NCI-H345 (cell line): ENCODE data around the gene C11orf65.
"Not testable (repeated sequence)": the region's sequence is repeated elsewhere in the genome, so short reads cannot be mapped to it uniquely, and the experiment has no call there.

ENCODE experiments used
- DNase-seq: peaks from one replicate; lab custom pipeline; 2025; lab: John Stamatoyannopoulos, UW

The C11orf65 gene

DNA sequence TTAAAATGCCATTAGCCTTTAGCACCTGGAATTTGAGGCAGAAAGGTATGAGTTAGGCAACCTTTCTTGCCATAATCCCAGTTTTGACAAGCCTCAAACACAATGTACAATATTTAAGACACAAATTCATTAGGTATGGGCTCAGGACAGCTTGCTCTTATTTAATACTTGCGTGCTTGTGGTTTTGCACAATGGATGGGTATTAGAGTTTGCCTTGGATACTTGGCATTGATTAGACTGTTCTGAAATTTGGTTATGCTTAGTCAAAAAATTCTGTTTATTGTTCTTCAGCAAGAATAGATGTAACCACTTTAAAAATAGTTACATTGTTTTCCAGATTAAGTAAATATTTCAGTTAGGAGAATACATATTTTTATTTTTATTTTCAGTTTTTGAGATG lies 5.4 kb upstream of the C11orf65 start:
- no peak for DNase-seq

DNA sequence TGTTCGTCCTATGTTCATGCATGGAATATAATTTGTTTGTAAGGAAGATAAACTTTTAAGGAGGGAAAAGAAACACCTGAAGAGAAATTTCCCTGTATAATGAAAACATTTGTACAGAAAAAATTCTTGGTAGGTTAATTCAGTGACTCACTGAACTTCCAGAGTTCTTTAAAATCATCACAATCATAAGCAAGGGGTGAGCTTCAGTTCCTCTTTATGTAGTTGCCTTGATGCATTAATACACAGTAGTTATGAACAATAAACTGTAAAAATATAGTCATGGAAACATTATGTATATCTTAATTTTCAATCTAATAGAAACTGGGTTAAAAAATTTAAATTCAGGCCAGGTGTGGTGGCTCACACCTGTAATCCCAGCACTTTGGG lies 1.1 kb upstream of the C11orf65 start:
- DNase-seq = no peak

DNA sequence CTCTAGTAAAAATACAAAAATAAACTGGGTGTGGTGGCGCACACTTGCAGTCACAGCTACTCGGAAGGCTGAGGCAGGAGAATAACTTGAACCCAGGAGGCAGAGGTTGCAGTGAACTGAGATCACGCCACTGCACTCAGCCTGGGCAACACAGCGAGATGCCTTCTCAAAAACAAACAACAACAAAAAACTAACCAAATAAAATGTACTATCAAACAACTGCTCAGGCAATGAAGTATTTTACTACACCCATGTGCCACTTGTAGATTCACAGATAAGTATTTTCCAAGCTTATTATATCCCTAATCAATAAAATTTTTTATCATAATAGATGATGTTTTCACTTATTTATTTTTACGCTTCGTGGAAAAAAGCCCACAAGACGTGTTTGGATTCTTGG lies 924 bp downstream of the C11orf65 start:
- DNase-seq = no peak

DNA sequence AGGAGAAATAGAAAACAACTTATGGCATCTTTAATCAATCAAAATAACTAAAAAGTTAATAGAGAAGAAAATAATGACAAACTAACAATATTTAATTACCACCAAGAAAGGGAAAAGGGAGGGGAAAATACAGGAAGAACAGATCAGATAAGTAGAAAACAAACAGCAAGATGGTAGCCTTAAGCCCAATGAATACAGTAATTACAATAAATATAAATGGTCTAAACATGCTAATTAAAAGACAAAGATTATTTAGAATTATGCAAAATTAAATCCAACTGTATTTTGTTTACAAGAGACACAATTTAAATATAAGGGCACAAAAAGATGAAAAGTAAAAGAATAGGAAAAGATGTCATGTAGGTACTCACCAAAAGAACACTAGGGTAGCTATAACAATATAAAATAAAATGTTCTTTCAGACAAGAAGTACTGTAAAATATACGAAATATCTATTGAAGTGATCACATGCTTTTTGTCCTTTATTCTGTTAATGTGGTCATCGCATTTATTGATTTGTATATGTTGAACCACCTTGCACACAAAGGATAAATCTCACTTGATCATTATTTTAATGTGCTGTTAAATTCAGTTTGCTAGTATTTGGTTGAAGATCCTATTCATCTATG lies 14.0 kb downstream of the C11orf65 start:
- no peak for DNase-seq

DNA sequence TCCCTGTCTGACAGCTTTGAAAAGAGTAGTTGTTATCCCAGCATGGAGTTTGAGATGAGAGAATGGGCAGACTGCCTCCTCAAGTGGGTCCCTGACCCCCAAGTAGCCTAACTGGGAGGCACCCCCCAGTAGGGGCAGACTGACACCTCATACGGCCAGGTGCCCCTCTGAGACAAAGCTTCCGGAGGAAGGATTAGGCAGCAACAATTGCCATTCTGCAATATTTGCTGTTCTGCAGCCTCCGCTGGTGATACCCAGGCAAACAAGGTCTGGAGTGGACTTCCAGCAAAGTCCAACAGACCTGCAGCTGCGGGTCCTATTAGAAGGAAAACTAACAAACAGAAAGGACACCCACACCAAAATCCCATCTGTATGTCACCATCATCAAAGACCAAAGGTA lies 25.9 kb downstream of the C11orf65 start:
- not testable (repeated sequence) for DNase-seq

DNA sequence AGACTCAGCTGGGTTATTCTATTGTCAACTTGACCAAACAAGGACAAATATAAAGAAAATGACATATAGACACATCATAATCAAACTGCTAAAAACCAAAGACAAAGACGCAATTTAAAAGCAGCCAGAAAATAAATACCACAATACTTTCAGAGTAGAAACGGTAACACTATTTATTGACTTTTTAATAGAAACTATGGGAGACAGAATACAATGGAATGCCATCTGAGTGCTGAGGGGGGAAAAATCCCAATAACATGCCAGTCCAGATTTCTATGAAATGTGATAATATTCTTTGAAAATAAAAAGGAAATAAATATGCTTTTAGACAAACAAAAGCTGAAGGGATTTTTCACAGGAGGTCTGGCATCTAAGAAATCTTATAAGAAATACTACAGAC lies 30.7 kb downstream of the C11orf65 start:
- DNase-seq = no peak

DNA sequence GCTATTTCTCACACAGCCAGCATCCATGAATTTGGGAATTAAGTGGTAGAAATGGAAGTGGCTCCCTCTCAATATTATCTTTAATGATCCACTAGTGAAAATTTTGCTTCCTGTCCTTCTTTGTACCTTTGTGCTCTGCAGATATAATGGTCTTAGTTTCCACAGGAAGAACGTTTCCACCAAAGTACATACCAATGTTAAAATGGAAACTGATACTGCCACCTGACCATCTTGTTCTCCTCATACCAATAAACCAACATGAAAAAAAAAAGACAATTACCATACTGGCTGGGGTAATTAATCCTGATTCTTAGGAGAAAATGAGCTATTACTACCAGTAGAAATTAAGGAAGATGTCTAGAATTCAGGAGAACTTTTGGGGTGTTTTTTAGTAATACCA lies 32.3 kb downstream of the C11orf65 start:
- DNase-seq = no peak

DNA sequence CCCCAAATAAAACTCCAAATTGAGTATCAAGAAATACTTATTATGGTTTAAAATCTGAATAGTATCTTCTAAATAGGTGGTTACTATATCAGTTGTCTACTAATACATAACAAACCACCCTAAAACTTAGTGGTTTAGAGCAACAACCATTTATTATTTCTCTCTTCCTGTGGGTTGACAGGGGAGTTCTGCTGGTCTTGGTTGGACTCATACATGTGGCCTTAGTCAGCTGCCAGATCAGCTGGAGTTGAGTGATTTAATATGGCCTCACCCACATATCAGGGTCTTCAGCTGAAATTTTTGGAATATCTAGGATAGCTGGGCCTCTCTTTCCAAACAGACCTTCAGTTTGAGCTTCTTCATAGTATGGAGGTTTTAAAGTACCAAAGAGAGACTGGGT lies 34.5 kb downstream of the C11orf65 start:
- DNase-seq = no peak

DNA sequence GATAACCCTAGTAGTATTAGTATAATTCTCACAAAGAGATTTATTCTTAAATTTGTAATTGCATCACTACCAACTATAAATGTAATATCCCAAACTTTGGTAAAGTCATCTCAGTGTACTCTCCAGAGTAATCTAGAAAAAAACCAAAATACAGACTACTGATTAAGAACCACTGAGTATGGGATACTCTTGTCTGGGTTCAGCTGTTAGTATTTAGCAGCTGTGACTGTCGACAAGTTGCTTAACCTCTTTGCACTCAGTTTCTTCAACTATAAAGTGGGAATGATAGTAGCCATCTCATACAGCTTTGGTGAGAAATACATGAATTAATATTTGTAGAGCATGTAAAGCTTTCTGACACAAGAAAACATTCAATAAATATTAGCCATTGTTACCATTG lies 35.3 kb downstream of the C11orf65 start:
- no peak for DNase-seq

DNA sequence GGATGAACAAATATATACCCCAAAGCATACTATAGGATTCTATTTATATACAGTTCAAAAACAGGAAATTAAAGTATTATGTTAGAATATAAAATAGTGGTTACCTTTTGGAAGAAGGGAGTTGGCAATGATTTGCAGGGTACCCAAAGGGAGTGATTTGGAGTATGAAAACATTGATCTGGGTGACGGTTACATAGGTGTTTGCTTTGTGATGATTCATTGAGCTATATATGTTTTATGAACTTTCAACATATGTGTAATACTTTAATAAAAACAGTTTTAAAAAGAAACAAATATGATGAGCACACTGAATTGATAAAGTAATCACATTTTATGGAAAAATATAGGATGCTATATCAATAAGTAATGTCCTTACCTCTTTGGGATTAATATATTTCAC lies 36.0 kb downstream of the C11orf65 start:
- DNase-seq = no peak

DNA sequence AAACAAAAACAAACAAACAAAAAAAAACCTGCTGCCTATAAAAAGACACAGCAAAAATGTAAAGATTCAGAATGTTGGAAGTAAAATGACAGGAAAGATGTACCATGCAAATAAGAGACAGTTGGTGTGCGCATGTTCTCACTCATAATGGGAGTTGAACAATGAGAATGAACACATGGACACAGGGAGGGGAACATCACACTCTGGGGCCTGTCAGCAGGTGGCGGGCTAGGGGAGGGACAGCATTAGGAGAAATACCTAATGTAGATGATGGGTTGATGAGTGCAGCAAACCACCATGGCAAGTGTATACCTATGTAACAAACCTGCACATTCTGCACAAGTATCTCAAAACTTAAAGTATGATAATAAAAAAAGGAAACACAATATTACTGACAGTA lies 49.8 kb downstream of the C11orf65 start:
- DNase-seq = not testable (repeated sequence)

DNA sequence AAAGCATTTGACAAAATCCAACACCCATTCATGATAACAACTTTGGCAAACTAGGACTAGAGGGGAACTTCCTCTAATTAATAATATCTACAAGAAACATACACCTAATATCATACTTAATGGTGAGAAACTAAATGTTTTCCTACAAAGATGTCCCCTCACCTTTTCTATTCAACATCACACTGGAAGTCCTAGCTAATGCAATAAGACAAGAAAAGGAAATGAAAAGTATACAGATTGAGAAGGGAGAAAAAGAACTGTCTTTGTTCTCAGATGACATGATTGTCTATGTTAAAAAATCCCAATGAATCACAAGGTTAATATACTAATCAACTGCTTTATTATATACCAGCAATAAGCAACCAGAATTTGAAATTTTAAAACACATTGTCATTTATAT lies 52.4 kb downstream of the C11orf65 start:
- no peak for DNase-seq

DNA sequence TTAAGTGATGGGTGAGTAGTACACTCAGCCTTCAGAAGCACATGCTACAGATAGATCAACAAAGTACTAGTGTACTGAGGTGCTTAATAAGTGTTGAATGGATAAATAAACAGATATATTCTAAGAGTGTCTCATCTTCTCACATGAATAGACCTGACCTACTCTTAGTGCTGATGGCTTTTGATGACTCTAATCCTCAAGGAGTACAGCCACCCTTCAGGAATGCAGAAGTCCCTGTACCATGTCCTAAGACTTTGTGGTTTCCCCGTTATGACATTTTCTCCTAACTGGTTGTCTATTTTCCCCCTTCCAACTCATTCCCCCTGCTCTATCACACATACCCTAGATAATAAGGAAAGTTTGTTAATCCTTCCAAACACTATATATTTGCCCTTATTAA lies 61.6 kb downstream of the C11orf65 start:
- no peak for DNase-seq

DNA sequence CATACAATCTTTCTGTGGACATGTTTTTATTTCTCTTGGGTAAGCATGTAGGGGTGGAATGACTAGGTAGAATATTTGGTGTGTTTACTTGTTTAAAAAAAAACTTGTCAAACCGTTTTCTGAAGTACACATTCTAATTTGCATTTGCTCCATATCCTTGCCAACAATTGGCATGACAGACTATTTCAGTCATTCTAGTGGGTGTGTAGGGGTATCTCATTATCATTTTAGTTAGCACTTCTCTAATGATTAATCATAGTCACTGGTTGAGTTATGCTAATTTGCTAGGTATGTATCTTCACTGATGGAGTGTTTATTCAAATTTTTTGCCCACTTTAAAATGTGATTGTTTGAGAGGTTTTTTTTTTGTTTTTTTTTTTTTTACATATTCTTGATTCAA lies 64.3 kb downstream of the C11orf65 start:
- no peak for DNase-seq

DNA sequence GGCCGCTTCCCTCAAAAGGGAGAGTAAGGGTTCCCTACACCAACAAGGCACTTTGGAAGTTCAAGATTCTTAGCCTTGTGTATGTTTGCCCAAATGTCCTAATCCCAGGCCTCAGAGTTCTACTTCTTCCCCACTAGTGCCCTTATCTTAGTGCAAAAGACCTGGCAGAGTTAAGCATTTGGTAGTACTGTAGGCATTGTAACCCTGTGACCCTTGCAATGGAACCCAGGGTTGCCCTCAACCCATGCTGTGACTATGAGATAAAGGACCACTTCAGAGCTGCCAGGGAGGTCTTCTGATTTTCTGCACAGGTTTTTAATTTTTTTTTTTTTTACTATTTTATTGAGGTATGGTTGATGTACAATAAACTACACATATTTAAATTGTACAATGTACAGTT lies 65.1 kb downstream of the C11orf65 start:
- DNase-seq = no peak

DNA sequence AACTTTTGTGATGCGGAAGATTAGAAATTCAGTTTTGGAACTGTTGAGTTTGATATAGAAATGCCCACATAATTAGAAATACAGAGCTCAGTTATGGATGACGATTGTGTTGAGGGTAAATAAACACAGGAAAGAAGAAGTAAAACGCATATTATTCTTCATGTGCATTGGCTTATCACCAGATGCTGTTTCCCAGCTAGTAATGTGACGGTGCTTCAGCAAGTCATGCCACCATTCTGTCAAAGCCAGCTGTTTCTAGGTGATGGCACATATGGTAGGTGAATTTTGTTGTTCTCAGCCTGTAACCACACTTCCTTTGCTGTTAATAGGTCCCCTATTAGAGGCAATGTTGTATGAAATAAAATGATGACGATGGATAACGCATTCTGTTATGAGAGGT lies 68.9 kb downstream of the C11orf65 start:
- no peak for DNase-seq

DNA sequence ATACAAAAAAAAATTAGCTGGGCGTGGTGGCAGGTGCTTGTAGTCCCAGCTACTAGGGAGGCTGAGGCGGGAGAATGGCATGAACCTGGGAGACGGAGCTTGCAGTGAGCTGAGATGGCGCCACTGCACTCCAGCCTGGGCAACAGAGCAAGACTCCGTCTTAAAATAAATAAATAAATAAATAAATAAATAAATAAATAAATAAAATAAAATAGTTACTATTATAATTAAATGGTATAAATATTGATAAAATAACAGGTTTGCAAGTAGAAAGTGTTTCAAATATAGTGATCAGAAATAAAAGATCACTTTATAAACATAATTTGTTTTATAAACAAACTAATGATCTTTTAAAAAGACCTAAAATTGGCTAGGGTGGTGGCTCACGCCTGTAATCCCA lies 70.7 kb downstream of the C11orf65 start:
- not testable (repeated sequence) for DNase-seq

DNA sequence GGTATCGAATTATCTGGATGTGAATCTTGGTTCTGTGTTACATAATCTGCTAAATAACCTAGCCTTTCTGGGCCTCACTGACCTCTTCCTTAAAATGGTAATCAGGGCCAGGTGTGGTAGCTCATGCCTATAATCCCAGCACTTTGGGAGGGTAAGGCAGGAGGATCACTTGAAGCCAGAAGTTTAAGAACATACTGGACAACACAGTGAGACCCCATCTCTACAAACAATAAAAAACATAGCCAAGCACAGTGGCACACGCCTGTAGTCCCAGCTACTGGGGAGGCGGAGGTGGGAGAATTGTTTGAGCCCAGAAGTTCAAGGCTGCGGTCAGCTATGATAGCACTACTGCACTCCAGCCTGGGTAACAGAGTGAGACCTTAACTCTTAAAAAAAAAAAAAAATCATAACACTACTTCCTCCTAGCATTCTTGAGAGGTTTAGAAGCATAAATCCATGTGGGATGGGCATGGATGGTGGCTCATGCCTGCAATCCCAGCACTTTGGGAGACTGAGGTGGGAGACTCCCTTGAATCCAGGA lies 72.5 kb downstream of the C11orf65 start:
- no peak for DNase-seq

DNA sequence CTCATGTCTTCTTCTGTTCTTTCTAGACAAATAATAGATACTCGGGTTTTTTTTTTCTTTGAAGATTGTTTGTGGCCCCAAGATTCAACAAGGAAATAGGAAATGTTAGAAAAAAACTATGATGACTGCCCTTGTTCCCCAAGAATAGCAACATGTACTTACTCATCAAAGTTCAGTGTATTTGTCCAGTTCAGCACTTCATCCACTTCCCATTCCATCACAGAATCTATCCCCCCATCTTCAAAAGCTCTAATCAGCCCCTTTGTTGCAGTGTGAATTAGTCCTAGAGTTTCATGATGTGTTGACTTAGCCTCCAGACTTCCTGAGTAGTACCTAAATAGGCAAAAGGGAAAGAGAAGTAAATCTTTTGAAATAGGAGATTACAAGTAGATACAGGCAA lies 74.3 kb downstream of the C11orf65 start:
- DNase-seq = no peak

DNA sequence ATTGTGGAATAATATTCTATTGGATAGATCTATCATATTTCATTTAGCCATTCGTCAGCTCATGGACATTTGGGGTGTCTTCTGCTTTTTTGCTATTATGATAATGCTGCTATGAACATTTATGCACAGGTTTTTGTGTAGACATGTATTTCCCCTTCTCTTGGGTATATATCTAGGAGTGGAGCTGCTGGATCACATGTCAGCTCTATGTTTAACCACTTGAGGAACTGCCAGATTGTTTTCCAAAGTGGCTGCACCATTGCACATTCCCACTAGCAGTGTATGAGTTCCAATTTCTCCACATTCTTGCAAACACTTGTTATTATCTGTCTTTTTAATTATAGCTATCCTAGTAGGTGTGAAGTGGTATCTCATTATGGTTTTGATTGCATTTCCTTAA lies 75.0 kb downstream of the C11orf65 start:
- DNase-seq = no peak

DNA sequence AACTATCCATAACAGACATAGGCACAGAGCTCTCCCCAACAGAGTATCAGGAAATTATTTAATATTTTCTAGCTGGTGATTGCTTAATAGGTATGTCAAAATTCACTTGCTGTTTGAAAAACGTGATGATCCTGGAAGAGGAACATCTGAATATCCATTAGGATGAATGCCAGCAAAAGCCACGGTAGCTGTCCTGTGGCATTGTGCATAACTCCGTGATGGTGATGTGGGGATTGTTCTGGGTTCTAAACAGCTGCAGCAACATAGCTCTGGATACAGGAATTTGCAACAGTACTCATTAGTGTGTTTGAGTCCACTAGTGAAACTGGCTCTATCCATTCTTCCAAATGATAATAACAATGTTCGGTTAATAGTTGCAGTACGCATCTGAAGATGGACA lies 78.8 kb downstream of the C11orf65 start:
- no peak for DNase-seq

DNA sequence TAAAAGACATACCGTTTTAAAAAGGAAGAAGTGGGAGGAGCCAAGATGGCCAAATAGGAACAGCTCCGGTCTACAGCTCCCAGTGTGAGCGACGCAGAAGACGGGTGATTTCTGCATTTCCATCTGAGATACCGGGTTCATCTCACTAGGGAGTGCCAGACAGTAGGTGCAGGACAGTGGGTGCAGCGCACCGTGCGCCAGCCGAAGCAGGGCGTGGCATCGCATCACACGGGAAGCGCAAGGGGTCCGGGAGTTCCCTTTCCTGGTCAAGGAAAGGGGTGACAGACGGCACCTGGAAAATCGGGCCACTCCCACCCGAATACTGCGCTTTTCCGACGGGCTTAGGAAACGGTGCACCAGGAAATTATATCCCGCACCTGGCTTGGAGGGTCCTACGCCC lies 93.8 kb downstream of the C11orf65 start:
- DNase-seq = not testable (repeated sequence)

DNA sequence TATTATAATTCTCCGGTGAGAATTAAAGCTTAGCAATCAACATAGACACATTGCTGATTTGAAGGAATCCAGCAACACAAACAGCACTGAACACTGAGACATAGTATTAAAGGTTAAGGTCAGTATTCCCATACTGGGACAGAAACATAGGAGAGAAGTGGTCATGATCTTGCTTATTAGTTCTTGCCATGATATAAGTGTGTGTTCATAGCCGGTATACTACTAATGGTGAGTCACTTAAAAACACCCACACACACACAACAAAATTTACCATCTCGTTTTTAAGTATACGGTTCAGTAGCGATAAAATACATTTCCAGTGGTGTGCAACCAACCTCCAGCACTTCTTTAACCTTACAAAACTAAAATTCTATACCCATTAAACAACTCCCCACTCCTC lies 96.3 kb downstream of the C11orf65 start:
- DNase-seq = no peak

DNA sequence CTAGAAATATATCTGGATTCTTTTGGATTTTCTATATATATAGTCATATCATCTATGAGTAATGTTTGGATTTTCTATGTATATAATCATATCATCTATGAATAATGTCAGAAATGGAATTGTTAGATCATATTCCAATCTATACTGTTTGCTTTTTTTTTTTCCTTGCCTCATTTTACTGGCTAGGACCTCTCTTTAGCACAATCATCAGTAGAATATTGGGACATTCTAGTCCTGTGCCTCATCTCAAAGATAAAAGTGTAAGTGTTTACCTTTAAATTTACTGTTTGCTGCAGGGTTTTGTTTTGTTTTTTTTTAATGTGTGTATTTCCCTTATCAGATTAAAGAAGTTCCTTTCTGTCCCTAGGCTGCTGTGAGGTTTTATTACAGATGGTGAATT lies 97.0 kb downstream of the C11orf65 start:
- DNase-seq = no peak

DNA sequence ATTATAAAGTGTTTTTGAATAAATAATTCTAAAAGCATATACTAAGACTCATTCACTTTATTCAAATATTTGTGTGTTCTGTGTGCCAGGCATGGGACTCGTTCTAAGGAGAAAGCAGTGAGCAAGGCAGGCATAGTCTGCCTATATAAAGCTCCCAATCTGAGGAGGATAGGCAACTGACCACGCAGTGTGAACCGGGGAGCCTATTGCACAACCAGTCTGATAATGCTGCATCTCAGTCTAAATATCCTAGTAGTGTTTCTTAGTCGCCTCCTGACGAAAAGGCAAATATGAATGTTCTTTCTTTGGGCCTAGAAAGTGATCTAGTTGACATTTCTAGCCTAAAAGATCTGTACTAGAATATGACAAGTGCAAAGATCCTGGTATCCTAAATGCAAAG lies 98.3 kb downstream of the C11orf65 start:
- DNase-seq = no peak
